HL-60 (cell line): ENCODE data around the gene GOLGA8B.
A peak's percentile ranks its signal among the peaks of the same experiment; 100 is the strongest.
"Not testable (repeated sequence)": the region's sequence is repeated elsewhere in the genome, so short reads cannot be mapped to it uniquely, and the experiment has no call there.

Experiments
- DNase-seq, 2 experiments: peaks; one replicate each; pipeline ENCODE4 v3.0.0-alpha.2; 2010 to 2020; ENCODE audit warnings: low read depth in 1 of 2, low spot score in 1 of 2
- H3K27ac ChIP-seq: fragments of 250-450 bp; sonication (Bioruptor Pico); replicated peaks from 2 replicates; pipeline ENCODE4 v1.5.1; 2020; ENCODE audit warnings: mild to moderate bottlenecking, moderate library complexity
- H3K27me3 ChIP-seq: fragments of 250-450 bp; sonication (Bioruptor Pico); 2 replicates; pipeline ENCODE4 v1.5.1; 2021; ENCODE audit warnings: mild to moderate bottlenecking, moderate library complexity; ENCODE audit not compliant: insufficient read depth, poor library complexity, severe bottlenecking
- H3K4me3 ChIP-seq: replicated peaks from 2 replicates; pipeline ENCODE4 v1.5.1; 2011; ENCODE audit warnings: mild to moderate bottlenecking, control low read depth, low read length; ENCODE audit not compliant: insufficient read depth
- GABPA ChIP-seq: IDR thresholded peaks from 2 replicates; pipeline ENCODE4 v1.6.1; 2012; ENCODE audit warnings: low read depth
- POLR2AphosphoS5 ChIP-seq: IDR thresholded peaks from 2 replicates; pipeline ENCODE4 v1.6.1; 2012; ENCODE audit warnings: low read depth
- REST ChIP-seq: IDR thresholded peaks from 2 replicates; pipeline ENCODE4 v1.6.1; 2012; ENCODE audit warnings: low read depth; ENCODE audit not compliant: insufficient replicate concordance
- SPI1 ChIP-seq: IDR thresholded peaks from 2 replicates; pipeline ENCODE4 v1.6.1; 2012; ENCODE audit warnings: low read depth, mild to moderate bottlenecking, borderline replicate concordance
- long read RNA-seq: library from polyadenylated mRNA; unstranded; transcript quantifications from one replicate; pipeline ENCODE4 v2.0.0, GENCODE V29; 2020
- TF ChIP-seq, protein P1 (sequence below): IDR thresholded peaks from one replicate; pipeline ENCODE4 v1.5.1; 2011; ENCODE audit warnings: low read length, control low read depth, inconsistent platforms; ENCODE audit not compliant: insufficient read depth

GOLGA8B gene, protein sequence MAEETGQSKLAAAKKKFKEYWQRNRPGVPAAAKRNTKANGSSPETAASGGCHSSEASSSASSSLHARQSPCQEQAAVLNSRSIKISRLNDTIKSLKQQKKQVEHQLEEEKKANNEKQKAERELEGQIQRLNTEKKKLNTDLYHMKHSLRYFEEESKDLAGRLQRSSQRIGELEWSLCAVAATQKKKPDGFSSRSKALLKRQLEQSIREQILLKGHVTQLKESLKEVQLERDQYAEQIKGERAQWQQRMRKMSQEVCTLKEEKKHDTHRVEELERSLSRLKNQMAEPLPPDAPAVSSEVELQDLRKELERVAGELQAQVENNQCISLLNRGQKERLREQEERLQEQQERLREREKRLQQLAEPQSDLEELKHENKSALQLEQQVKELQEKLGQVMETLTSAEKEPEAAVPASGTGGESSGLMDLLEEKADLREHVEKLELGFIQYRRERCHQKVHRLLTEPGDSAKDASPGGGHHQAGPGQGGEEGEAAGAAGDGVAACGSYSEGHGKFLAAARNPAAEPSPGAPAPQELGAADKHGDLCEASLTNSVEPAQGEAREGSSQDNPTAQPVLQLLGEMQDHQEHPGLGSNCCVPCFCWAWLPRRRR
- long read RNA-seq, partial matches to known transcripts = 29 of 41 reads
- long read RNA-seq, other reads (novel, unspliced or antisense) = 12 of 41 reads

- TF ChIP-seq SPI1 = no peak
- TF ChIP-seq POLR2AphosphoS5 = peak; percentile 56
- Histone ChIP-seq H3K4me3 (peak within 1 kb of the TSS; percentile 92), H3K27ac (peak within 1 kb of the TSS; percentile 62), H3K27me3 (no peaks in the 10 kb centered on the region)
- peak; percentile 65 to 77 for DNase-seq
Observed at GRCh38 chr15:34583399-34584329, at the start of gene GOLGA8B. Gene GOLGA8B, minus strand, starts transcription at chr15:34583651. Its CDS starts 47,739 bp downstream, at chr15:34535912.

GRCh38 chr15:34633165-34633564 is 49.7 kb upstream of the GOLGA8B start:
- H3K4me3 ChIP-seq, DNase-seq, H3K27ac ChIP-seq, H3K27me3 ChIP-seq: not testable (repeated sequence)

- Histone ChIP-seq H3K27ac (no peak overlapping the region), H3K27me3 (no peaks in the 10 kb centered on the region)
- DNase-seq = no peak
Observed at GRCh38 chr15:34628577-34629152, 45.2 kb upstream of the GOLGA8B start.

DNA sequence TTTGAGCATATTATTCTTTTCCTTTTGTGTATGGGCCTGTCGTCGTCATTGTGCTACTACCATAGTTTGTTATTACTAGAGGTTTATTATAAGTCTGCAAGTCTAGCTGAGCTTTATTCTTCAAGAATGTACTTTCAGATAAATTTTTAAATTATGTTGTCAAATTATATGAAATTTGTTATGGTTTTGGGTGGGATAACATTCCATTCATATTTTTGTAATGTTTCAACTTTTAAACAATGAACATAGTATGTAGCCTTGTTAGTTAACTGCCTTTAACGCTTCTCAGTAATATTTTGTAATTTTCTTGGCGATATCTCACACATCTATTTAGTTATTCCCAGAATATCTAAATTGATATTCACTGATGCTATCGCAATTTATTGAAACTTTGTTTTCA is 41.6 kb upstream of the GOLGA8B start:
- no peaks in the 10 kb centered on the region for H3K27me3 ChIP-seq
- DNase-seq = no peak
- H3K4me3 ChIP-seq = no peak overlapping the region
- H3K27ac ChIP-seq = no peak overlapping the region
- TF ChIP-seq GABPA (no peak), REST (no peak), SPI1 (no peak), POLR2AphosphoS5 (no peak)
- TF ChIP-seq, protein P1, sequence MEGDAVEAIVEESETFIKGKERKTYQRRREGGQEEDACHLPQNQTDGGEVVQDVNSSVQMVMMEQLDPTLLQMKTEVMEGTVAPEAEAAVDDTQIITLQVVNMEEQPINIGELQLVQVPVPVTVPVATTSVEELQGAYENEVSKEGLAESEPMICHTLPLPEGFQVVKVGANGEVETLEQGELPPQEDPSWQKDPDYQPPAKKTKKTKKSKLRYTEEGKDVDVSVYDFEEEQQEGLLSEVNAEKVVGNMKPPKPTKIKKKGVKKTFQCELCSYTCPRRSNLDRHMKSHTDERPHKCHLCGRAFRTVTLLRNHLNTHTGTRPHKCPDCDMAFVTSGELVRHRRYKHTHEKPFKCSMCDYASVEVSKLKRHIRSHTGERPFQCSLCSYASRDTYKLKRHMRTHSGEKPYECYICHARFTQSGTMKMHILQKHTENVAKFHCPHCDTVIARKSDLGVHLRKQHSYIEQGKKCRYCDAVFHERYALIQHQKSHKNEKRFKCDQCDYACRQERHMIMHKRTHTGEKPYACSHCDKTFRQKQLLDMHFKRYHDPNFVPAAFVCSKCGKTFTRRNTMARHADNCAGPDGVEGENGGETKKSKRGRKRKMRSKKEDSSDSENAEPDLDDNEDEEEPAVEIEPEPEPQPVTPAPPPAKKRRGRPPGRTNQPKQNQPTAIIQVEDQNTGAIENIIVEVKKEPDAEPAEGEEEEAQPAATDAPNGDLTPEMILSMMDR = no peak

More at GRCh38 chr15:34628577-34629152, 45.2 kb upstream of the GOLGA8B start:
- TF ChIP-seq SPI1 (no peak), POLR2AphosphoS5 (no peak), GABPA (no peak), REST (no peak)
- TF ChIP-seq, protein P1 = no peak
- H3K4me3 ChIP-seq = no peak overlapping the region
